Breast epithelium (tissue), 4 donors: ENCODE data around the gene SORBS1. TPM values are rescaled to one million over a fixed set of nuclear protein-coding genes. Genes with fewer than 3 reads are reported as not detected.

Source experiments
- DNase-seq, 2 donors: peaks; one replicate each; pipeline ENCODE4 v3.0.0-alpha.2; 2019; ENCODE audit warnings: low spot score in 2 of 2
- H3K27ac ChIP-seq, 2 donors: fragments of 200-600 bp; sonication (generic) in 1 of 2; one replicate each; pipeline ENCODE4 v1.5.1; 2016 to 2019; ENCODE audit warnings: mild to moderate bottlenecking in 1 of 2
- H3K27me3 ChIP-seq, 2 donors: fragments of 200-600 bp; sonication (generic) in 1 of 2; one replicate each; pipeline versions ENCODE4 v1.5.1 to v1.6.0; 2017 to 2019; ENCODE audit warnings: control low read depth in 1 of 2, mild to moderate bottlenecking in 1 of 2
- H3K36me3 ChIP-seq: fragments of 200-600 bp; one replicate; pipeline ENCODE4 v1.5.1; 2019
- H3K4me1 ChIP-seq, 2 donors: fragments of 200-600 bp; sonication (generic); one replicate each; pipeline ENCODE4 v1.5.1; 2016 to 2019; ENCODE audit warnings: control low read depth in 1 of 2
- H3K4me3 ChIP-seq, 3 donors: fragments of 200-600 bp; sonication (generic); 1 replicate in 2 of 3; 2 replicates in 1 of 3; pipeline ENCODE4 v1.5.1; 2016 to 2019; ENCODE audit warnings: mild to moderate bottlenecking in 3 of 3, moderate library complexity in 2 of 3
- H3K9me3 ChIP-seq, 2 donors: fragments of 200-600 bp; sonication (generic) in 1 of 2; one replicate each; pipeline ENCODE4 v1.5.1; 2016 to 2019; ENCODE audit warnings: control low read depth in 1 of 2
- CTCF ChIP-seq, 3 donors: fragments of 450-650 bp; IDR thresholded peaks; one replicate each; pipeline ENCODE4 v1.5.1; 2016 to 2017; ENCODE audit warnings: antibody characterized with exemption in 3 of 3, mild to moderate bottlenecking in 3 of 3, moderate library complexity in 3 of 3
- POLR2A ChIP-seq: fragments of 450-650 bp; IDR thresholded peaks from one replicate; pipeline ENCODE4 v1.6.1; 2016; ENCODE audit warnings: antibody characterized with exemption, mild to moderate bottlenecking, moderate library complexity
- POLR2AphosphoS5 ChIP-seq, 3 donors: sonication (generic); formaldehyde crosslinking; IDR thresholded peaks; one replicate each; pipeline ENCODE4 v1.6.1; 2017; ENCODE audit warnings: antibody characterized with exemption in 3 of 3
- intact Hi-C: fragments of 100-400 bp; cut with DNase I; formaldehyde crosslinking; loops from one replicate; pipeline ENCODE4 v1.15.1; 2023; ENCODE audit warnings: low total_unique reads
- total RNA-seq, 3 donors: library from RNA; depleted of rRNA; stranded (reverse); fragments of >200 nt; gene quantifications; one replicate each; pipeline ENCODE4 v1.1.0, GENCODE V29; 2016

The SORBS1 gene
- total RNA-seq, 3 donors from 2014 or later, result 156 to 455 (median 200) TPM

- intact Hi-C loops, result no loop called here
These were observed 236.5 kb downstream of the SORBS1 start for GRCh38 chr10:95324436-95325268.

GRCh38 chr10:95321554-95322301, 239.4 kb downstream of the SORBS1 start:
- no peaks in the 10 kb centered on the region for H3K36me3 ChIP-seq
- TF ChIP-seq POLR2AphosphoS5 (IDR thresholded peaks at IDR 0.05) (no peak), POLR2A (no peak), CTCF (IDR thresholded peaks at IDR 0.05) (no peak)
- no peak for DNase-seq
- no peak overlapping the region for H3K27ac ChIP-seq
- no peak overlapping the region for H3K4me3 ChIP-seq
- no peaks in the 10 kb centered on the region for H3K9me3 ChIP-seq
- H3K27me3 ChIP-seq, result no peaks in the 10 kb centered on the region
- no peaks in the 10 kb centered on the region for H3K4me1 ChIP-seq
- intact Hi-C loops, result no loop called here

More at GRCh38 chr10:95324436-95325268, 236.5 kb downstream of the SORBS1 start:
- H3K27me3 ChIP-seq, result no peaks in the 10 kb centered on the region
- peaks cover 0 to 6% of the 10 kb centered on the region in 2 donors for H3K4me1 ChIP-seq
- no peaks in the 10 kb centered on the region for H3K9me3 ChIP-seq
- no peak overlapping the region for H3K27ac ChIP-seq
- TF ChIP-seq POLR2AphosphoS5 (IDR thresholded peaks at IDR 0.05) (no peak), POLR2A (no peak), CTCF (IDR thresholded peaks at IDR 0.05) (no peak)
- no peak overlapping the region for H3K4me3 ChIP-seq
- DNase-seq, result no peak
- H3K36me3 ChIP-seq, result no peaks in the 10 kb centered on the region

DNA sequence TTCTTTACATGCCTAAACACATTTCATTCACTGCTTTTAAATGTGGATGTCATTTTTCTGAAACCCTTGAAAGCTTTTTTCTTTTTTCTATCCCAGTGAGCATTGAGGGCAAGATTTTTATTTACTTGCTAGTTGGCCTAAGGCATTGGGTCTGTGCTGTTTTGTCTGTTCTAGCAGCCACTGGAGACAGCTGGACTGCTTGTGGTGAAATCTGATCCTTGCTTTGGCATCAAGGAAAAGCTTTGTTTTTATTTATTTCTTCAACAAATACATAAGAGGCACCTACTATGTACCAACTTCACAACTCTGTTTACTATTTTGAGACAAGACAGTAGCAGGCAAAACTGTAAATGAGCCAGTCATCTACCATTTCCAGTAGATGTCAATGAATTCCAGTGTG, 241.9 kb downstream of the SORBS1 start:
- Histone ChIP-seq H3K4me3 (no peak overlapping the region), H3K4me1 (no peaks in the 10 kb centered on the region), H3K36me3 (no peaks in the 10 kb centered on the region), H3K27ac (no peak overlapping the region), H3K27me3 (no peaks in the 10 kb centered on the region), H3K9me3 (no peaks in the 10 kb centered on the region)
- intact Hi-C loops, result no loop called here
- no peak for DNase-seq
- TF ChIP-seq POLR2A (no peak), CTCF (IDR thresholded peaks at IDR 0.05) (no peak), POLR2AphosphoS5 (IDR thresholded peaks at IDR 0.05) (no peak)

DNA sequence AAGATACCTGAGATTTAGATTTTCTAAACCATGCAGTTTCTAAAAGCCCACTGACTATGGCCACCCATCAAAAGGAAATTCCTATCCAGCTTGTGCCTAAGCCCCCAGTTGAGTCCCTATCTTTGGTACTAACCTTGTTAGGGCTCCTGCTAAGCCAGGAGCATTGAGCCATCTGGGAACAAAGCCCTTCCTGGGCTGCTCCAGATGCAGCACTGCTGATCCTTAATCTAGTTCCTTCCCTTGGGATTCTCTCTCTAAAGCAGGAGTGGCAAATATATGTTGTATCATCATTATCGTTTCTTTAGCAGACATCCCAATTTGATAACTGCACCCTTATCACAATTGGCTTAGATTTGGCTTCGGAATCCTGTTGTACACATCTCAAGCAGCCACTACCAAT, 245.7 kb downstream of the SORBS1 start:
- intact Hi-C loops, result no loop called here
- Histone ChIP-seq H3K36me3 (no peaks in the 10 kb centered on the region), H3K9me3 (no peaks in the 10 kb centered on the region), H3K27me3 (no peaks in the 10 kb centered on the region), H3K27ac (no peak overlapping the region), H3K4me1 (no peaks in the 10 kb centered on the region), H3K4me3 (no peak overlapping the region)
- DNase-seq, result no peak
- TF ChIP-seq POLR2AphosphoS5 (IDR thresholded peaks at IDR 0.05) (no peak), POLR2A (no peak), CTCF (IDR thresholded peaks at IDR 0.05) (no peak)
